ENCODE measurements around the gene FANCB.

- TF ChIP-seq CTCF (IDR thresholded peaks at IDR 0.05) (no peak), POLR2A (IDR thresholded peaks at IDR 0.05) (no peak)
Measured at GRCh38 chrX:14897042-14897441, 24.2 kb upstream of the FANCB start.

Data from lower leg skin (tissue), 3 donors.